Choroid plexus epithelial cell (primary cell): ENCODE measurements around the gene MRPL23.

Source experiments
- DNase-seq: peaks from one replicate; pipeline ENCODE4 v3.0.0-alpha.2; 2010; ENCODE audit warnings: low read depth
- H3K4me3 ChIP-seq: 2 replicates; pipeline ENCODE4 v1.5.1; 2011; ENCODE audit warnings: low read depth, mild to moderate bottlenecking, control low read depth, low read length, moderate library complexity
- CTCF ChIP-seq: conservative IDR thresholded peaks from 2 replicates; pipeline ENCODE4 v1.5.1; 2011; ENCODE audit warnings: low read depth, mild to moderate bottlenecking, control low read depth, inconsistent platforms, low read length, moderate library complexity

MRPL23 gene

DNA sequence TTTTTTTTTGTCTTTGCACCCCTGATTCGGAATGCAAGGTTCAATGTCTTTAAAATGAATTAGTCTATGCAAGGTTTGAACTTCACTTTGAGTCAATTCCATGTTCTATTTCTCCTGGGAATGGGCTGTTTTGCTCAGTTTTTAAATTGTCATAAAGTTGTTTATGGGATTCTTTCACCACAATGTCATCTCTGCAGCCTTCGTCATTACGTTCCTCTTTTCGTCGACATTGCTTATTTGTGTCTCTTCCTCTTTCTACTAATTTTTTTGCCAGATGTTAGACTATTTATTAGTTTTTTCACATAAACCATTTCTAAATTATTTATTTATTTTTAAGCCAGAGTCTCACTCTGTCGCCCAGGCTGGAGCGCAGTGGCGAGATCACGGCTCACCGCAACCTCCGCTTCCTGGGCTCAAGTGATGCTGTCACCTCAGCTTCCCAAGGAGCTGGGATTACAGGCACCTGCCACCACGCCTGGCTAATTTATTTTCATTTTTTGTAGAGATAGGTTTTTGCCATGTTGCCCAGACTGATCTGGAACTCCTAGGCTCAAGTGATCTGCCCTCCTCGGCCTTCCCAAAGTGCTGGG is 34.7 kb upstream of the MRPL23 start:
- no peak for DNase-seq
- H3K4me3 ChIP-seq, result no peak overlapping the region
- TF ChIP-seq CTCF, result no peak

GRCh38 chr11:1913271-1914060 is 33.7 kb upstream of the MRPL23 start:
- DNase-seq, result no peak
- H3K4me3 ChIP-seq, result no peak overlapping the region
- no peak for TF ChIP-seq CTCF

- DNase-seq, result no peak
- H3K4me3 ChIP-seq, result no peak overlapping the region
- TF ChIP-seq CTCF, result no peak
Observed at GRCh38 chr11:1915795-1916131, 31.4 kb upstream of the MRPL23 start.

- H3K4me3 ChIP-seq, result no peak overlapping the region
- DNase-seq, result no peak
- TF ChIP-seq CTCF, result no peak
Observed at GRCh38 chr11:1916132-1916985, 30.8 kb upstream of the MRPL23 start.

DNA sequence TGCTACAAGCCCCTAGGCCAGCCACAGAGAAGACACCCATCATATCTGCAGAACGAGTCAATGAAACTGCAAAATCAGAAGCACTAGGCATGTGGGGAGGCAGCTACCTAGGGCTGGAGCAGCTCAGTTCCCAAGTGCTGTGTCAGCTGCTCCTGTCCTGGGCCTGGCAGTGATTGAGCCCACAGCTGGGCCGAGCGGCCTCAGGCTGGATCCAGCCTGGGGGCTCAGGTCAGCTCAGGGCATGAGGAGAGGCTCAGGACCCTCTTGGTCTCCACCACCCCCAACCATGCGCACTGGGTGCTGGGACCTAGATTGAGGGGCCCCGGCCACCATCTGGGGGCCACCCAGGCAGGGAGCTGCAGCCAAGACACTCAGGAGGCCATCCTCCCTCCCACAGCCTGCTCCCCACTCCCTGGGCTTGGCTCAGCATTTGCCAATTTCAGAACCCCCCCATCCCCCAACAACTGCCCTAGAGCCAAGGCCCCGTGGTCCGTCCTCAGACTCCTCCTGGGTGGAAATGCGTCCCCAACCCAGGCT is 30.1 kb upstream of the MRPL23 start:
- no peak overlapping the region for H3K4me3 ChIP-seq
- no peak for TF ChIP-seq CTCF
- DNase-seq, result no peak

- no peak for DNase-seq
- peak; percentile 39 for TF ChIP-seq CTCF
- H3K4me3 ChIP-seq, result no peak overlapping the region
Observed at GRCh38 chr11:1917523-1918435, 29.4 kb upstream of the MRPL23 start.
